ENCODE data around the gene ZNF221. TPM values are rescaled to one million over a fixed set of nuclear protein-coding genes. Genes with fewer than 3 reads are reported as not detected.

Gene ZNF221
- total RNA-seq, 4 donors from 2014 or later, result 4.2 to 14.3 (median 6.2) TPM

DNA sequence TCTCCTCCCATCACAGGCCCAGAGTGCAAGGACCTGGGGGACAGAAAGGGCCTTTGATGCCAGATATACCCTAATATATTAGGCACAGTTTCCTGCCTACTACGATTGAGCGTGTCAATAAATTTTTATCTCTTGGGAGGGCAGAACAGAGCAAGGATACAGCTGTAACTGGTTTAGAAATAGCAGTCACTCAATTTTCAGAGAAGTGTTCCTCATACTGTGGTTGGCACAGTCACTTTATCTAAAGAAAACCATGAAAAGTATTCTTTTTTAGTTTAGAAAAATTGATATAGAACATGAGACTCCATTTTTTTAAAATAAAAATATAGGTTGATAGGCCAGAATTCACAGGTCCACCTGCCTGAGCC, 32.5 kb downstream of the ZNF221 start:
- WGBS, 2 donors (ENCODE audit: low coverage in 1 of 2), result 57 to 94% methylated on average over 2 of the region's 2 CpGs
- H3K27ac ChIP-seq, result peak overlapping the region in 3 of 4 donors; percentile 78 to 87 (median 86)
- H3K27me3 ChIP-seq, result no peaks in the 10 kb centered on the region
- H3K4me3 ChIP-seq, result peak overlapping the region in 1 of 2 donors; percentile 73
- H3K9me3 ChIP-seq, result peaks cover 0 to 40% (median 5%) of the 10 kb centered on the region in 3 donors
- peaks cover 0 to 8% of the 10 kb centered on the region in 2 donors for H3K36me3 ChIP-seq
- no peak for ATAC-seq
- TF ChIP-seq POLR2A (IDR thresholded peaks at IDR 0.05) (no peak), EP300 (IDR thresholded peaks at IDR 0.05) (no peak), POLR2AphosphoS5 (IDR thresholded peaks at IDR 0.05) (no peak)
- TF ChIP-seq, protein P1, sequence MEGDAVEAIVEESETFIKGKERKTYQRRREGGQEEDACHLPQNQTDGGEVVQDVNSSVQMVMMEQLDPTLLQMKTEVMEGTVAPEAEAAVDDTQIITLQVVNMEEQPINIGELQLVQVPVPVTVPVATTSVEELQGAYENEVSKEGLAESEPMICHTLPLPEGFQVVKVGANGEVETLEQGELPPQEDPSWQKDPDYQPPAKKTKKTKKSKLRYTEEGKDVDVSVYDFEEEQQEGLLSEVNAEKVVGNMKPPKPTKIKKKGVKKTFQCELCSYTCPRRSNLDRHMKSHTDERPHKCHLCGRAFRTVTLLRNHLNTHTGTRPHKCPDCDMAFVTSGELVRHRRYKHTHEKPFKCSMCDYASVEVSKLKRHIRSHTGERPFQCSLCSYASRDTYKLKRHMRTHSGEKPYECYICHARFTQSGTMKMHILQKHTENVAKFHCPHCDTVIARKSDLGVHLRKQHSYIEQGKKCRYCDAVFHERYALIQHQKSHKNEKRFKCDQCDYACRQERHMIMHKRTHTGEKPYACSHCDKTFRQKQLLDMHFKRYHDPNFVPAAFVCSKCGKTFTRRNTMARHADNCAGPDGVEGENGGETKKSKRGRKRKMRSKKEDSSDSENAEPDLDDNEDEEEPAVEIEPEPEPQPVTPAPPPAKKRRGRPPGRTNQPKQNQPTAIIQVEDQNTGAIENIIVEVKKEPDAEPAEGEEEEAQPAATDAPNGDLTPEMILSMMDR (IDR thresholded peaks at IDR 0.05), result no peak
- peaks cover 0 to 17% (median 0%) of the 10 kb centered on the region in 3 donors for H3K4me1 ChIP-seq

DNA sequence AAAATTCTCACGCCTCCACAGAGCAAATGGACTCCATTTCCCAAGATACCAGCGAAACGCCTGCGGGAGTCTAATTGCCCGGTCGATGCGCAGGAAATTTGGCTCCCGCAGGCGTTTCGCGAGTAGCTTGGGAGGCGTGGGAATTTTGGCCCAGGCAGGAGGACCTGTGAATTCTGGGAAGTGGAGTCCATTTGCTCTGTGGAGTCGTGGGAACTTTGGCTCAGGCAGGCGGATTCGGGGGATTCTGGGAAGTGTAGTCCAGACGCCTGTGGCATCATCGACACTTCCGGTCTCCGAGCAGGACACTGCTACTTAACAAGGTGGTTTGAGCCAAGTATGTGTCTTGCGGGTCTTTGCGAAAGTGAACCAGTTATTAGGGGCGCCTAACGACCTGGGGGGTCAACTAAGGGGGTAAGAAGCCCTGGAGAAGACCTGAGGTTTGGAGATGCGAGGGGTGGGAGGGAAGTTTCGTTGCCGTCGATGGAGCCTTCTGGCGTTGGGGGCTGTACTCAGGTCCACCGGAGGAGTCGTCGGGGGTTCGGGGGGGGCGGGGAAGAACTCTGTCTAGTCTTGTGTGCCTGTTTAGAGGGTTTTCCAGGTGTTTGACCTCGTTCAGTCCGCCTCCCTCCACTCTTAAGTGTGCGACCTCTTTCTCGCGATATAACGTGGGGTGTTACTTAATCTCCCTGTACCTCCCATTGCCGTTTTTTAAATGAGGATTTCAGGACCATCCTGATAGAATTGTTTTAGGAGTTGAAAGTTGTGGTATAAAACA, 33.1 kb downstream of the ZNF221 start, which contains the start of gene ZNF155:
Gene ZNF155, plus strand, starts transcription at position 277 of the 775 bp plus-strand sequence. CDS start 4,356 bp downstream, outside the sequence.
- TF ChIP-seq POLR2AphosphoS5 (IDR thresholded peaks at IDR 0.05) (peak; percentile 77), POLR2A (IDR thresholded peaks at IDR 0.05) (no peak), EP300 (IDR thresholded peaks at IDR 0.05) (no peak)
- TF ChIP-seq, protein P1 (IDR thresholded peaks at IDR 0.05), result no peak
- ATAC-seq, result peak; percentile 100
- peak within 1 kb of the TSS; percentile 64 to 87 (median 82) for H3K27ac ChIP-seq
- H3K4me1 ChIP-seq, result peaks cover 0 to 17% (median 0%) of the 10 kb centered on the region in 3 donors
- WGBS, 2 donors (ENCODE audit: low coverage in 1 of 2), result 0 to 1% methylated on average over 24 to 31 of the region's 40 CpGs
- H3K27me3 ChIP-seq, result no peaks in the 10 kb centered on the region
- H3K36me3 ChIP-seq, result peaks cover 1 to 14% of the 10 kb centered on the region in 2 donors
- peaks cover 0 to 36% (median 5%) of the 10 kb centered on the region in 3 donors for H3K9me3 ChIP-seq
- H3K4me3 ChIP-seq, result peak within 1 kb of the TSS; percentile 73 to 91

DNA sequence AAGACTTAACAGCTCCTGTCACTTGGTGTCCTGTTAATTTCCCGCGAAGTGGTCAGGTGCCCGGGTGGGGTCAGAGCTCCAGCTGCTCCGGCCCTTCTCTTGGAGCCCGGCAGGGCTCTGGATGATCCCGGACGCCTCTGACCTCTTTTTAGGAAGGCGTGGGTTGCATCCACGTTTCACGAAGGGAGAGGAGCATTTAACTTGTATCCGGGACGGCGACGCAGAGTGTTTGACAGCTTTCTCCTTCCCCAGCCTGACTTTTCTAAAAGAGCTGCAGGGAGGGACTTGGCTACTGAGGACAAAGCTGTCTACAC, 33.6 kb downstream of the ZNF221 start:
- TF ChIP-seq EP300 (IDR thresholded peaks at IDR 0.05), result no peak
- TF ChIP-seq, protein P1 (IDR thresholded peaks at IDR 0.05), result peak in 1 of 4 experiments; percentile 4
- TF ChIP-seq POLR2AphosphoS5 (IDR thresholded peaks at IDR 0.05), result no peak
- H3K4me1 ChIP-seq, result peaks cover 0 to 17% (median 0%) of the 10 kb centered on the region in 3 donors
- H3K36me3 ChIP-seq, result peaks cover 6 to 19% of the 10 kb centered on the region in 2 donors
- H3K27me3 ChIP-seq, result no peaks in the 10 kb centered on the region
- H3K9me3 ChIP-seq, result peaks cover 0 to 30% (median 2%) of the 10 kb centered on the region in 3 donors
- WGBS, 2 donors (ENCODE audit: low coverage in 1 of 2), result 0 to 9% methylated on average over 4 to 14 of the region's 14 CpGs
- peak overlapping the region in 3 of 4 donors; percentile 78 to 87 (median 86) for H3K27ac ChIP-seq
- H3K4me3 ChIP-seq, result peak overlapping the region; percentile 73 to 91
- peak; percentile 39 for ATAC-seq

DNA sequence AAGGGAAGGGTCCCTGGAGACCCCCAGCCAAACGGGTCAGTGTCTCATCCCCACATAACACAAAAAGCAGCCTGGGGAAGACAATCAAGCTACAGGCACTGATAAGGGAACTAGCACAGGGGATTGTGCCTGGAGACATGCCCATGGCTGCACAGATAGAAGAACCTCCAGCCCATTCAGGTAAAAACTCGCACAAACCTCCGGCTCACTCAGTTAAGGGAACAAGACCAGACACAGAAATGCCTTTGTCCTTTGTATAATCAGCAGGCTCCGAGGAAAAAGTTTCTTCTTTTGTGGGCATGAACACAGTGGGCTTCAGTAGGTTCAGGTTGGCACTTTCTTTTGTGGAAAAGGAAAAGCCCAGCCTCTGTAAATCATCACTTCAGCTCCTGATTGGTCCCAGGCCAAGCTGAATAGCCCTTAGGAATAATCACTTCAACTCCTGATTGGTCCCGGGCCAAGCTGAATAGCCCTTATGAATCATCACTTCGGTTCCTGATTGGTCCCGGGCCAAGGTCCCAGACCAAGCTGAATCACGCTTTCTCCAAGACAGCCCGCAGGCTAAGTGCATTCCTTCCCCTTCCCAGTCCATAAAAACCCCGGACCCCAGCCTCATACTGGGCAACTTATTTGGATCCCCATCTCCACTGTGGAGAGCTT, 46.7 kb downstream of the ZNF221 start:
- TF ChIP-seq, protein P1 (IDR thresholded peaks at IDR 0.05), result no peak
- no peak for TF ChIP-seq EP300 (IDR thresholded peaks at IDR 0.05)
- TF ChIP-seq POLR2A (IDR thresholded peaks at IDR 0.05), result no peak
- TF ChIP-seq POLR2AphosphoS5 (IDR thresholded peaks at IDR 0.05), result no peak
- 86 to 96% methylated on average over 4 to 9 of the region's 10 CpGs for WGBS, 2 donors (ENCODE audit: low coverage in 1 of 2)
- no peak overlapping the region for H3K27ac ChIP-seq
- no peaks in the 10 kb centered on the region for H3K27me3 ChIP-seq
- no peak for ATAC-seq
- peaks cover 0 to 7% (median 0%) of the 10 kb centered on the region in 3 donors for H3K4me1 ChIP-seq
- H3K9me3 ChIP-seq, result peaks cover 0 to 36% (median 0%) of the 10 kb centered on the region in 3 donors
- H3K36me3 ChIP-seq, result peaks cover 4 to 53% of the 10 kb centered on the region in 2 donors
- H3K4me3 ChIP-seq, result no peak overlapping the region

Data from gastroesophageal sphincter (tissue), 4 donors.